ENCODE results near the gene SLC6A16.
"Not testable (repeated sequence)": the region's sequence is repeated elsewhere in the genome, so short reads cannot be mapped to it uniquely, and the experiment has no call there.

SLC6A16 gene

DNA sequence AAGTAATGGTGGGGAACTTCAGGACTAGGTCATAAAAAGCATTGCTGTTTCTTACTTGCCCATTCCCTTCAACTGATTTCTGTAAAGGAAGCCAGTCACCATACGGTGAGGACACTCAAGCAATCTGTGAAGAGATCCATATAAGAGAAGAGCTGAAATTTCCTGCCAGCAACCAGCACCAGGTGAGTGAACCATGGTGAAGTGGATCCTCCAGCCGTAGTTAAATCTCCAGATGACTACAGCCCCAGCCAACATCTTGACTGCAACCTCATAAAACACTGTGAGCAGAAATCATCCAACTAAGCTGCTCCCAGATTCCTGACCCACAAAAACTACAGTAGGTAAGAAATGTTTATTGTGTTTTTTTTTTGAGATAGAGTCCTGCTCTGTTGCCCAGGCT is 3.8 kb upstream of the SLC6A16 start:
- no peak for DNase-seq

DNA sequence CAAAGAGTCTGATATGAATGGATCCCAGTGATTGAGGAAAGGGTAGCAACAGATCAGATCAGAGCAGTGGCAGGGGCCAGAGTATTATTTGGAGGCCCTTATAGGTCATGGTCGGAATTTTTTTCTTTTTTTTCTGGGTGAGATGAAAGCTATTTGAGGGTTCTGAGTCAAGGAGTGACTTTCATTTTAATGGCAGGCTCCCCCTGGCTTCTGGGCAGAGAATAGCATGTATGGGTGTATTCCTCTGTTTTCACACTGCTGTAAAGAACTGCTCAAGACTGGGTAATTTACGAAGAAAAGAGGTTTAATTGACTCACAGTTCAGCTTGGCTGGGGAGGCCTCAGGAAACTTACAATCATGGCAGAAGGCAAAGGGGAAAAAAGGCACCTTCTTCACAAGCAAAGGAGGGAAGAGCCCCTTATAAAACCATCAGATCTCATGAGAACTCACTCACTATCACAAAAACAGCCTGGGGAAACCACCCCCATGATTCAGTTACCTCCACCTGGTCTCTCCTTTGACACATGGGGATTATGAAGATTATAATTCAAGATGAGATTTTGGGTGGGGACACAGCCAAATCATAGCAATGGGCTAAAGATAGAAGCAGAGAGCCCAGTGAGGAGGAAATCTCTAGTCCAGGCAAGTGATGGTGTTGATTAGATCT is 3.0 kb upstream of the SLC6A16 start:
- DNase-seq: peak; percentile 35

DNA sequence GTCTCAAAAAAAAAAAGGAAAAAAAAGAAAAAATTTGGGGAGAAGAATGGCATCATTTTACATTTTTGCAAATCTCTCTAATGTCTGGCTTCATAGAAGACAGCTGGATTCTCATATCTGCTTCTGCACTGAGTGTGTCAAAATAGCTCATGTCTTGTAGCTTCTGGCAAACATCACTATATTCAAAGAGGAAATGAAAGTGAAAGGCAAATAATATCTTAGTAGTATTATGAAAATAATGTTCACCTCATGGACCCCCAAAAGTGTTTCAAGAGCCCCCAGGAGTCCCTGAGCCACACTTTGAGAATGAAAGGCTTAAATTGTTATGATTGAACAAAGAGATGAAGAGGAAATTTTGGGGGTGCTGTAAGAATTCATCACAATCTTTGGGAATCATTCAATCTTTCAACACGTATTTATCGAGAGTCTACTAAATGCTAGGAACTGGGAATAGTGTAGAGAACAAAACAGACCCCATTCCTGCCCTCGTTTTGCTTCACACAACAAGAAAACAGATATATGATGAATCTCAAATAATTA is 1.2 kb upstream of the SLC6A16 start:
- no peak for DNase-seq

DNA sequence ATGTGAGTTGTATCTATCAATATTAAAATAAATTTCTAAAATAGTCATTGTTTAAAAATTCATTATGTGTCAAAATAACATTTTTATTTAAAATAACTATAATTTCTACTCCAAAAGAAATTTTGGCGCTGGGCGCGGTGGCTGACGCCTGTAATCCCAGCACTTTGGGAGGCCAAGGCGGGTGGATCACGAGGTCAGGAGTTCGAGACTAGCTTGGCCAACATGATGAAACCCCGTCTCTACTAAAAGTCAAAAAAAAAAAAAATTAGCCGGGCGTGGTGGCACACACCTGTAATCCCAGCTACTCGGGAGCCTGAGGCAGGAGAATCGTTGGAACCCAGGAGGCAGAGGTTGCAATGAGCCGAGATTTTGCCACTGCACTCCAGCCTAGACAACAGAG is 765 bp upstream of the SLC6A16 start:
- not testable (repeated sequence) for DNase-seq

DNA sequence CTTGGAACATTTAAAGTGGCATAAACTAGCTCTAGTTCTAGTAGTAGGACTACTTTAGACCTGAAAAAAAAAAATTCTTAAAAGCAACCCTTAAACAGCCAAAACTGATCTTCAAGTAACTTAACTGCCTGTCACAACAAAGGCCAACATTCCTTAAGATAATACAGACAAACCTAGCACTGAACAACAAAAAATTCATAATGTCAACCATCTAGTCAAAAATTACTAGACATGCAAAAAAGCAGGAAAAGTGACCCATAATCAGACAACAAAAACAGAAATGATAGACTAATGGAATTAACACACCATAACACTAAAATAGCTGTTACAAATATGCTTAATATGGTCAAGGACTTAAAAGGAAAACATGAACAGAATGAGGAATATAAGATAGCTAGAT is 6.7 kb downstream of the SLC6A16 start:
- DNase-seq: no peak

DNA sequence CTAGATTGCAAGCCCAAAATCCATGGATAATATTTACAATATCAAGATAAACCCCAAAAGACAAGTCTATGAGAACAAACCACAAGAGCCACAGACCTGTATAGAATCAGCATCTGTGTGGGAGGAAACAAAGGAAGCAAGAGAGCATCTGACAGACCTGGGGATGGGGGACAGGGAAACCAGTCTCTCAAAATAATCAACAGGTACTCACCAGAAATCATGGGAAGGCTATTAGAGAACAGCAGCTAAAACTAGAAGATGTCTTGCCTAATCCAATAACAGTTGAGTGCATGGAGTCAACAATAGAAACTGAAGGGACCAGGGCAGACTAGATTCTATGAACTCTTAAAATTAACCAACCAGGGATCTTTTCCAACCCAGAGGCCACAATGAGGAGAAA is 8.7 kb downstream of the SLC6A16 start:
- DNase-seq: no peak

DNA sequence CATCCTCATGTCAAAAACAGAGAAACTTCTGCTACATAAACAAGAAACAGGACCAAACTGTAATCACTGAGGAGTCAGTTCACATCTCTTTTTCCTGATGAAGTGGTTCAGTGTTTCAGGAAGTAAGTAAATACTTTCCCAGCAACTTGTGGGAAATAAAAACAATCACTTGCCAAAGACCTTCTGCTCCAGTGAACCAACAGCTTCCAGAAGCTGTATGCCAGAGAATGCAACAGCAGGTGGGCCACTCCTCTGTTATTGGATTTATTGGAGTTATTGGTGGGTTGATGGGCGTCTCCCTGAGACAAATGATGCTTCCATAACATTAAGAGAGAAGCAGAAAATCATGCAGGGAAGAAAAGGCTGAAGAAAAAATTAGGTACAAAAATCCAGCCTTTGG is 9.9 kb downstream of the SLC6A16 start:
- DNase-seq: no peak

DNA sequence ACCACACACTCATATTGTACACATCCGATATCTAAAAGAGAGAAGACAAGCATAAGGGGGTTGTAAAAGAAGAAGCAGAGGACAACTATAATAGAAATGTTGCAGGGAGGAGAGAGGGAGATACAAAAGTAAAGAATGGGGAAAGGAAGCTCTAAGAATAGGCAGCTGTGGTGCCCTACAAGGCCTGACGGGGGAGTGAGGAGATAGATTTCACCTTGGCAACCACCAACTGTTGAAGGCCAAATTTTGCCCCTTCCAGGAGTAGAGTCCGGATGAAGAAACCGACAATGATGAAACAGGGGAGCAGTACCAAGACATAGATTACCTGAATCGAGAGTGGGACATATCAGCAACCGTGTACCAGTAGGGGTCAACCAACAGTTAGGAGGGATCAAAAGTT is 15.9 kb downstream of the SLC6A16 start:
- no peak for DNase-seq

DNA sequence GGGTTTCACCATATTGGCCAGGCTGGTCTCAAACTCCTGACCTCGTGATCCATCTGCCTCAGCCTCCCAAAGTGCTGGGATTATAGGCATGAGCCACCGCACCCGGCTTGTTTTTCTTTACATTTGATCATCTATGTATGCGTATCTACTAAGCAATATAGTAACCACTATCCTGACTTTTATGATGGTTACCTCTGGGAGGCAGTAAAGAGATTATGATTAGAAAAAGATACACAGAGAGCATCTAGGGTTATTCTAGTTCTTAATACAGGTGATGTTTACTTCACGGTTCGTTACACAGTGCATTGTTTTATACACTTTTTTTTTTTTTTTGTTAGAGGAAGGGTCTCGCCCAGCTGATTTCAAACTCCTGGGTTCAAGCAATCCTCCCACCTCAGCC is 18.3 kb downstream of the SLC6A16 start:
- DNase-seq: not testable (repeated sequence)

DNA sequence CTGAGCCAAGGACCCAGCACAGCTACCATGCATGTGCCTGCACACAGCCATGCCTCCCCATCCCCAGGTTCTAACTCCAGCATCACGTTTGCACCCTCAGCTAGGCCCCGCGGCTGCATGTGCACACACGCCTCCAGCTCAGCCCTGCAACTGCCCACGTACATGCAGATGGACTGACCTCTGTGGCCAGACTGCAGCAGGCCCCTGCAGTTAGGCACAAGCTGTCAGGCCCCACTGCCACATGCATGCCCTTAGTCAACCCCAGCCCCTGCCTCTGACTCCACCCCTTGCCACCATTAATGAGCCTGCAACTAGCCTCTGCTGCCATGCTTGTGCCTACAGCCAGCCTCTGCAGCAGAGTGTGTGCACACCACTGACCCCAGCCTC is 23.1 kb downstream of the SLC6A16 start:
- no peak for DNase-seq

DNA sequence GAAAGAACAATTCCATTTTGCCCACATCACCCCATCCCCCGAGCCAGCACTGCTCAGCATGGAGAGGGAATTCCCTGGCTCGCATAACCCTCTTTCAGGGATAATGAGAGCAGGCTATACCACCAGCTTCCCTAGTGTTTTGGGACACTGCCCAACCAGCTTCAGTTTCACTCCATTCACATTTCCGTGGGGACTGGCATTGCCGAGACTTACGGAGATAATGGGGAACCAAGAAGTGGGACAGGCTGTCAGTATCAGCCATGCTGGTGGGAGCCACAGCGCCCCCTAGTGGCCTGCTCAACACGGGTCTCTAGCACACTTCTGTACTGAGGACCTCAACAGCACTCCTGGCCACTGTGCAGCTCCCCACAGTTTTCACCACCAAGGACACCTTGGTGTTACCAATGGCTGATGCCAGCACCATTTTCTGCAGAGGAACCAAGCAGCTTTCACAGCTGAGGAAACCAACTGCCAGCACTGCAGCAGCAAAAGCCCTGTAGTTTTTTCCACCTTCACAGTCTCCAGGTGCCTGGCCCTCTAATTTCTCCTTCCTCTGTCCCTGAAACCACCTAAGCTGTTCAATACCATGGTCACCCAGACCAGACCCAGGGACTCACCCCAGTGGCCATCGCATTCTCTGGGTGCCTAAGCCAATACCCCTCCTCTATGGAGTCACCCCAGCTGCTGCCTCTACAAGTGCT is 23.7 kb downstream of the SLC6A16 start:
- peak; percentile 72 for DNase-seq

DNA sequence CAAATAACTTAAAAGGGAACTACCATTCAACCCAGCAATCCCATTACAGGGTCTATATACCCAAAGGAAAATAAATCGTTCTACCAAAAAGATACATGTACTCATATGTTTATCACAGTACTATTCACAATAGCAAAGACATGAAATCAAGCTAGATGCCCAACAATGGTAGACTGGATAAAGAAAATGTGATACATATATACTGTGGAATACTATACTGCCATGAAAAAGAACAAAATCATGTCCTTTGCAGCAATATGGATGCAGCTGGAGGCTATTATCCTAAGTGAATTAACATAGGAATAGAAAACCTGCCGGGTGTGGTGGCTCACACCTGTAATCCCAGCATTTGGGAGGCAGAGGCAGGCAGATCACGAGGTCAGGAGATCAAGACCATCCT is 26.3 kb downstream of the SLC6A16 start:
- DNase-seq: not testable (repeated sequence)

DNA sequence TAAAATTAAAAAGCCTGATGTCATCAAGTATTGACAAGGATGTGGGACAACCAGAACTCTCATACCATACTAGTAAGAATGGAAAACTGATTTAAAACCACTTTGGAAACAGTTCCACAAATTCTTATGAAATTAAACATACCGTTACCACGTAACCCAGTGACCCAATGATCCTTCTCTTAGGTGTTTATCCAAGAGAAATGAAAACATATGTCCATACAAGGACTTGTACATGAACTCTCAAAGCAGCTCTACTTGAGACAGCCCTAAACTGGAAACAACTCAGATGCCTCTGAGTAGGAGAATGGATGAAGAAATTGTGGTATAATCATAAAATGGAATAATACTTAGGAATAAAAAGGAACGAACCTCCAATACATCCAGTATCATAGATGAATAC is 27.6 kb downstream of the SLC6A16 start:
- DNase-seq: no peak

DNA sequence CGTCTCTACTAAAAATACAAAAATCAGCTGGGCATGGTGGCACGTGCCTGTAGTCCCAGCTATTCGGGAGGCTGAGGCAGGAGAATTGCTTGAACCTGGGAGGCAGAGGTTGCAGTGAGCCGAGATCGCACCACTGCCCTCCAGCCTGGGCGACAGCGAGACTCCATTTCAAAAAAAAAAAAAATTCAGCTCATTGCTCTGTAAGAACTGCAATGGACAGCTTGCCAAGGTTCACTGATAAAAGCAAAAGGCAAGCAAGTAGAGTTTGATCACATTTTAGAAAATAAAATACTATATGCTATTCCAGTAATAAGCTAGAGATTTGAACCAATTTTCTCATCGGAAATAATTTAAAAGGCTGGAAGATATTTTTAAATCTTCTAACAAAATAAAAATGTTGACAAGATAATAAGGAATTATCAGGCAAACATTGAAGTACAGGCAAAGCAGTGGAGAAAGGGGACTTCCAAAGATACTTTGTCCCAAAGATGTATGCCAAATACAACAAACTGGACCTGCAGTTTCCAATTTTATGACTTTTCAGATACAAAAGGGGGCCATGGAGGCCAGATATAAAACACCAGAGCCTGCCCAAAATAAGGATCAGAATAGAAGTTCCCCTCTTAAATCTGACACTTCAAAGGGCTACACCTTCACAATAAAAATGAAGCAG is 29.6 kb downstream of the SLC6A16 start:
- DNase-seq: no peak

DNA sequence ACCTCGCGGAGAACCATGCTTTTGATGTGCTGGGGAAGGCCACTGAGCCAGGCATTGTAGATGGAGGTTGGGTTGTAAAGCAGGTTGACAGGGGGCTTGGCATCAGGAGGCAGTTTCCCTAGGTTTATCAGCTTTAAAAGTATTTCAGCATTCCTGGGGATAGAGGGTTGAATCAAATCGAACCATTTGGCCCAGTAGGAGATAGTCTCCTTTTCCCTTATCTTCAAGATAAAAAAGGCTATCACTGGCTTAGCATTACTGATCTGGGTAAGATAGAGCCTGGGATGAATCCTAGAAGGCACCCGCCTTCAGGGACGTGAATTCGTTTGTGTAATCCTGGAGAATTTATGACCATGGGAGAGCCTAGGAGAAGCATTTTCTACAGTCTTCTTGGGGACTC is 30.6 kb downstream of the SLC6A16 start:
- no peak for DNase-seq

DNA sequence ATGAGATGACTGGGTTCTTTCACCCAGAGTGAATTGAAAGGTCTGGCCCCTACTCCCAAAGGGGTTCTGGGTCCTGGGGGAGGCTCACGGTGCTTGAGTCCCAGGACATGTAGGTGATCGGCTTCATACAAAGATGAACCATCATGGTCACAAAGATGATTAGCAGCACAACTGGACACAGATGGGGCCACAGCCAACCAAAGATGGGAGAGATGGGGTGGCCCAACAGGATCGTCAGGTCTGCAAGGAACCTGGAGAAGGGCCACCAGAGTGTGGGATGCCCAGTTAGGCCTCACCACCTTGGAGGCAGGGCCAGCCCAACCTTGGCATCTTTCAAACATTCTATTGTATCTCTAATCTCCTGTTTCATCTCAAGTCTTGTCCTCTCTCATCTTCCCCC is 34.5 kb downstream of the SLC6A16 start:
- no peak for DNase-seq

DNA sequence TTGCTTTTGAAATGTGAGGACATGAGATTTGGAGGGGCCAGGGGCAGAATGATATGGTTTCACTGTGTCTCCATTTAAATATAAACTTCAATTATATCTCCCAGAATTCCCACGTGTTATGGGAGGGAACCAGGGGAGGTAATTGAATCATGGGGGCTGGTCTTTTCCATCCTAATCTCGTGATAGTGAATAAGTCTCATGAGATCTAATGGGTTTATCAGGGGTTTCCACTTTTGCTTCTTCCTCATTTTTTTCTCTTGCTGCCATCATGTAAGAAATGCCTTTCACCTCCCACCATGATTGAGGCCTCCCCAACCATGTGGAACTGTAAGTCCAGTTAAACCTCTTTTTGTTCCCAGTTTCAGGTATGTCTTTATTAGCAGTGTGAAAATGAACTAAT is 35.7 kb downstream of the SLC6A16 start:
- not testable (repeated sequence) for DNase-seq

DNA sequence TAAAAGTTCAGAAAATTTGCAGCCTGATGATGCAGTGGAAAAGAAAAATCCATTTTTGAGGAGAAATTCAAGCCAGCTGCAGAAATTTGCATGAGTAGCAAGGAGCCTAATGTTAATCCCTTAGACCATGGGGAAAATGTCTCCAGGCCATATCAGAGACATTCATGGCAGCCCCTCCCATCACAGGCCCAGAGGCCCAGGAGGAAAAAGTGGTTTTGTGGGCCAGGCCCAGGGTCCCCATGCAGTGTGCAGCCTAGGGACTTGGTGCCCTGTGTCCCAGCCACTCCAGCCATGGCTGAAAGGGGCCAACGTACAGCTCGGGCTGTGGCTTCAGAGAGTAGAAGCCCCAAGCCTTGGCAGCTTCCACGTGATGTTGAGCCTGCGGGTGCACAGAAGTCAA is 36.8 kb downstream of the SLC6A16 start:
- not testable (repeated sequence) for DNase-seq

DNA sequence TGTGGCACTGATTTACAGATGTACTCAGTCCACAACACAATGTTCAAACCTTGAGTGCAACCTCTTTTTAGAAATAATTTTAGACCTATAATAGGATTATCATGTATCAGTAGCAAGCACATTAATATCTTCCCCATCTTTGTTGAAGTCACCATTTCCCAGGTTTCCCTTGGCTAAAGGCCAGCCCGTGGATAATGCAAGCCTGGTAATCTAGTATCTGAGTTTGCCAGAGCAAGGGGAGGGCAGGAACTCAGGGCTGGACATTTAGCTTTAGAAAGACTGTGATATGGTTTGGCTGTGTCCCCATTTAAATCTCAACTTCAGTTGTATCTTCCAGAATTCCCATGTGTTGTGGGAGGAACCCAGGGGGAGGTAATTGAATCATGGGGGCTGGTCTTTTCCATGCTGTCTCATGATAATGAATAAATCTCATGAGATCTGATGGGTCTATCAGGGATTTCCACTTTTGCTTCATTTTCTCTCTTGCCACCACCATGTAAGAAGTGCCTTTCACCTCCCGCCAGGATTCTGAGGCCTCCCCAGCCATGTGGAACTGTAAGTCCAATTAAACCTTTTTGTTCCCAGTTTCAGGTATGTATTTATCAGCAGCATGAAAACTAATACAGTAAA is 37.7 kb downstream of the SLC6A16 start:
- no peak for DNase-seq

DNA sequence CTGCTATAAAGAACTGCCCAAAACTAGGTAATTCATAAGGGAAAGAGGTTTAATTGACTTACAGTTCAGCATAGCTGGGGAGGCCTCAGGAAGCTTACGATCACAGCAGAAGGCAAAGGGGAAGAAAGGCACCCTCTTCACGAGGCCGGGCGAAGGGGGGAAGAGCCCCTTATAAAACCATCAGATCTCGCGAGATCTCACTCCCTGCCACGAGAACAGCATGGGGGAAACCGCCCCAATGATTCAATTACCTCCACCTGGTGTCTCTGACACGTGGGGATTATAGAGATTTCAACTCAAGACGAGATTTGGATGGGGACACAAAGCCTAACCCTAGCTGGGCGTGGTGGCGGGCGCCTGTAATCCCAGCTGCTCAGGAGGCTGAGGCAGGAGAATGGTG is 42.8 kb downstream of the SLC6A16 start:
- DNase-seq: no peak

DNA sequence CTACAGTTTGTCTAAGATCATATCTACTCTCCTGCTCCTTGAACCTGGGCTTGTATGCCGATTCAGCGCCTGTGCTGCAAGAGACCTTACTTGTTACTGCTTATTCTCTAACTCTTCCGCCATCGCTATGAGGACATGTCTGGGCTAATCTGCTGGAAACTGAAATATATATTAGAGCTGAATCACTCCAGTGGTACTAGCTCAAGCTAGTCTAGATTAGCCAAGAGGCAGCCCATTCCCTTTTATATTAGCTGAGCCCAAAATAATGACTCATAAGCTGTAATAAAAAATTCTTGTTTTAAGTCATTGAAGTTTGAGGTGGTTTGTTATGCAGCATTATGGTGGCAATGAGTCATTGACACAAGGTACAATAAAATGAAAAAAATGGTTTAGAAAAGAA is 52.8 kb downstream of the SLC6A16 start:
- no peak for DNase-seq

DNA sequence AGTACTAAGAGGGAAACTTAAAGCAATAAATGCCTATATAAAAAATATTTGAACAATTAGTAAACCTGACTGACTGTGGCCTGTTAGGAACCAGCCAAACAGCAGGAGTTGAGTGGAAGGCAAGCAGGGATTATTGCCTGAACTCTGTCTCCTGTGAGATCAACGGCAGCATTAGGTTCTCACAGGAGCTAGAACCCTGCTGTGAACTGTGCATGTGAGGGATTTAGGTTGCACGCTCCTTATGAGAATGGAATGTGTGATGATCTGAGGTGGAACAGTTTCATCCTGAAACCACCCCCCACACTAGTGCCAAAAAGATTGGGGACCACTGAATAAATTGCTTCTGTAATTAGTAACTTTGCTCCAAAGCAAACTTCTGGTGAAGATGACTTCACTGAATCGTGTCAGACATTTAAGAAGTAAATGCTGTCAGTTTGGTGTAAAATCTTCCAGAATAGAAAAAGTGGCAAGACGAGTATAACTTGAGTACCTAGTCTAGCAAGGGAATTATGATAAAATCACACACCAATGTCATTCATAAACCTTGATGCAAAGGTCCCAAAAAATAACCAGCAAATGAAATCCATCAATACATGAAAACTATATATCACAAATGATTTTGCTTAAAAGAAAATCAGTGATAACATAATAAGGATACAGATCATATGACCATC is 53.8 kb downstream of the SLC6A16 start:
- no peak for DNase-seq

DNA sequence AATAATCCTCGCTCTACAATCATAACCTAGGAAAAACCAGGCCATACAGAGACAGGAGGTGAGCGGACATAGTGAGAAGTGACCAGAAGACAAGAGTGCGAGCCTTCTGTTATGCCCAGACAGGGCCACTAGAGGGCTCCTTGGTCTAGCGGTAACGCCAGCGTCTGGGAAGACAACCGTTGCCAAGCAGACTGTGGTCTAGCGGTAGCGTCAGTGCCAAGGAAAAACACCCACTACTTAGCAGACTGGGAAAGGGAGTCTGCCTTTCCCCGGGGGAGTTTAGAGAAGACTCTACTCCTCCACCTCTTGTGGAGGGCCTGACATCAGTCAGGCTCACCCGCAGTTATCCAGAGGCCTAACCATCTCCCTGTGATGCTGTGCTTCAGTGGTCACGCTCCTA is 58.6 kb downstream of the SLC6A16 start:
- DNase-seq: peak; percentile 41
